WTC11 (cell line): ENCODE data around the gene UQCRQ. TPM values are rescaled to one million over a fixed set of nuclear protein-coding genes. Genes with fewer than 3 reads are reported as not detected.

Source experiments
- ATAC-seq: fragments of 200-7000 bp; cut with Tn5 transposase; 2 replicates; pipeline ENCODE4 v1.10.0; 2021; ENCODE audit warnings: mild to moderate bottlenecking, moderate library complexity
- CTCF ChIA-PET: fragments of 300-600 bp; sonication (Branson Sonifier 250); formaldehyde crosslinking; loops from one replicate; lab custom pipeline; 2021; ENCODE audit warnings: antibody characterized with exemption; lab: Charles Lee
- POLR2A ChIA-PET: fragments of 350-600 bp; sonication (Branson Sonifier 250); formaldehyde crosslinking; loops from one replicate; lab custom pipeline; 2021; ENCODE audit warnings: antibody characterized with exemption; lab: Charles Lee
- DNase-seq: peaks from one replicate; pipeline ENCODE4 v3.0.0; 2021; ENCODE audit warnings: low spot score
- H3K27ac Mint-ChIP-seq: 2 replicates; pipeline ENCODE4 v1.8.0; 2021; ENCODE audit warnings: mixed read lengths
- H3K27me3 Mint-ChIP-seq: 2 replicates; pipeline ENCODE4 v1.8.0; 2021; ENCODE audit warnings: low read depth, mild to moderate bottlenecking, moderate library complexity, mixed read lengths
- H3K36me3 Mint-ChIP-seq: 2 replicates; pipeline ENCODE4 v1.8.0; 2021; ENCODE audit warnings: mixed read lengths
- H3K4me1 Mint-ChIP-seq: 2 replicates; pipeline ENCODE4 v1.8.0; 2022; ENCODE audit warnings: mixed read lengths
- H3K4me3 Mint-ChIP-seq: 2 replicates; pipeline ENCODE4 v1.8.0; 2021; ENCODE audit warnings: mild to moderate bottlenecking, moderate library complexity, mixed read lengths
- H3K9me3 Mint-ChIP-seq: 2 replicates; pipeline ENCODE4 v1.8.0; 2021; ENCODE audit warnings: mixed read lengths
- ETV6 ChIP-seq: sonication (generic); formaldehyde crosslinking; IDR thresholded peaks from 2 replicates; pipeline ENCODE4 v1.8.1; 2022; ENCODE audit warnings: mild to moderate bottlenecking, missing genetic modification reagents
- FOXP1 ChIP-seq: sonication (generic); formaldehyde crosslinking; IDR thresholded peaks from 2 replicates; pipeline ENCODE4 v1.8.0; 2022; ENCODE audit warnings: missing genetic modification reagents, mild to moderate bottlenecking, moderate library complexity, borderline replicate concordance
- GRHL2 ChIP-seq: fragments of 250-450 bp; sonication (Bioruptor Pico); IDR thresholded peaks from 2 replicates; pipeline ENCODE4 v1.8.0; 2022; ENCODE audit warnings: mild to moderate bottlenecking, moderate library complexity; ENCODE audit not compliant: insufficient replicate concordance, severe bottlenecking
- JAZF1 ChIP-seq: fragments of 250-450 bp; sonication (Bioruptor Pico); IDR thresholded peaks from 2 replicates; pipeline ENCODE4 v1.9.0; 2021; ENCODE audit warnings: moderate library complexity, mild to moderate bottlenecking, inconsistent platforms
- KAT7 ChIP-seq: sonication (generic); formaldehyde crosslinking; IDR thresholded peaks from 2 replicates; pipeline ENCODE4 v1.8.1; 2023; ENCODE audit warnings: missing genetic modification reagents, mild to moderate bottlenecking, borderline replicate concordance
- NFATC4 ChIP-seq: fragments of 250-450 bp; sonication (Bioruptor Pico); IDR thresholded peaks from 2 replicates; pipeline ENCODE4 v1.9.0; 2021; ENCODE audit warnings: mild to moderate bottlenecking
- NFE2L1 ChIP-seq: sonication (generic); formaldehyde crosslinking; IDR thresholded peaks from 2 replicates; pipeline ENCODE4 v1.8.1; 2023; ENCODE audit warnings: missing genetic modification reagents
- NR1H2 ChIP-seq: sonication (generic); formaldehyde crosslinking; IDR thresholded peaks from 2 replicates; pipeline ENCODE4 v1.9.0; 2021; ENCODE audit warnings: mild to moderate bottlenecking, moderate library complexity, missing genetic modification reagents
- NR2C2 ChIP-seq: sonication (generic); formaldehyde crosslinking; IDR thresholded peaks from 2 replicates; pipeline ENCODE4 v1.8.0; 2022; ENCODE audit warnings: mild to moderate bottlenecking, missing genetic modification reagents
- NR3C1 ChIP-seq: sonication (generic); formaldehyde crosslinking; conservative IDR thresholded peaks from 2 replicates; pipeline ENCODE4 v1.8.1; 2023; ENCODE audit warnings: low read depth, mild to moderate bottlenecking, missing genetic modification reagents
- TP53 ChIP-seq: sonication (generic); formaldehyde crosslinking; IDR thresholded peaks from 2 replicates; pipeline ENCODE4 v1.8.1; 2023; ENCODE audit warnings: mild to moderate bottlenecking, missing genetic modification reagents
- ZBTB21 ChIP-seq: sonication (generic); formaldehyde crosslinking; IDR thresholded peaks from 2 replicates; pipeline ENCODE4 v1.8.1; 2023; ENCODE audit warnings: mild to moderate bottlenecking, missing genetic modification reagents, borderline replicate concordance
- ZNF121 ChIP-seq: sonication (generic); formaldehyde crosslinking; IDR thresholded peaks from 2 replicates; pipeline ENCODE4 v1.8.0; 2023; ENCODE audit warnings: missing genetic modification reagents
- ZNF317 ChIP-seq: sonication (generic); formaldehyde crosslinking; IDR thresholded peaks from 2 replicates; pipeline ENCODE4 v1.8.1; 2023; ENCODE audit warnings: low read depth, mild to moderate bottlenecking, moderate library complexity, missing genetic modification reagents, borderline replicate concordance
- total RNA-seq: library from RNA; stranded (reverse); gene quantifications from 3 replicates; pipeline ENCODE4 v1.2.3, GENCODE V29; 2021
- TF ChIP-seq, protein P1 (sequence below): sonication (generic); formaldehyde crosslinking; IDR thresholded peaks from 2 replicates; pipeline ENCODE4 v1.8.1; 2023; ENCODE audit warnings: mild to moderate bottlenecking, moderate library complexity, missing genetic modification reagents
- TF ChIP-seq, protein P2 (sequence below): sonication (generic); formaldehyde crosslinking; IDR thresholded peaks from 2 replicates; pipeline ENCODE4 v1.8.1; 2023; ENCODE audit warnings: mild to moderate bottlenecking, missing genetic modification reagents, borderline replicate concordance
- TF ChIP-seq, protein P3 (sequence below): fragments of 250-450 bp; sonication (Bioruptor Pico); IDR thresholded peaks from 2 replicates; pipeline ENCODE4 v1.8.0; 2021; ENCODE audit warnings: mild to moderate bottlenecking
- TF ChIP-seq, protein P4 (sequence below): sonication (generic); formaldehyde crosslinking; IDR thresholded peaks from 2 replicates; pipeline ENCODE4 v1.8.0; 2023; ENCODE audit warnings: missing genetic modification reagents
- TF ChIP-seq, protein P5 (sequence below): sonication (generic); formaldehyde crosslinking; IDR thresholded peaks from 2 replicates; pipeline ENCODE4 v1.8.1; 2023; ENCODE audit warnings: mild to moderate bottlenecking, missing genetic modification reagents
- TF ChIP-seq, protein P6 (sequence below): sonication (generic); formaldehyde crosslinking; IDR thresholded peaks from 2 replicates; pipeline ENCODE4 v1.8.1; 2022; ENCODE audit warnings: low read depth, missing genetic modification reagents, borderline replicate concordance

UQCRQ gene
- total RNA-seq, 1 experiment from 2014 or later = 256 TPM

DNA sequence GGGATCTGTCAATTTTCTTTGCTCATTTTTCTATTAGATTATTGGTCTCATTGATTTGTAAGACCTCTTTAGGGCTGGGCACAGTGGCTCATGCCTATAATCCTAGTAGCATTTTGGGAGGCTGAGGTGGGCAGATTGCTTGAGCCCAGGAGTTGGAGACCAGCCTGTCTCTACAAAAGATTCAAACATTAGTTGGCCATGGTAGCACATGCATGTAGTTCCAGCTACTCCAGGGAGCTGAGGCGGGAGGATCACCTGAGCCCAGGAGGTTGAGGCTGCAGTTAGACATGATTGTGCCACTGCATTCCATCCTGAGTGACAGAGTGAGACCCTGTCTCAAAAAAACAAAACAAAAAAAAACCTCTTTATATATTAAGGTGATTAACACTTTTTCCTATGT, 29.6 kb upstream of the UQCRQ start:
- no peak for ATAC-seq
- CTCF ChIA-PET = interaction anchor here (2.1 kb wide), 1 partner anchor 17 kb away, joined by 5 read pairs; no protein-coding TSS in a partner anchor

More for the DNA sequence above, 29.6 kb upstream of the UQCRQ start:
- no peak for TF ChIP-seq NR3C1 (CRISPR knock-in tag)
- TF ChIP-seq, protein P1, sequence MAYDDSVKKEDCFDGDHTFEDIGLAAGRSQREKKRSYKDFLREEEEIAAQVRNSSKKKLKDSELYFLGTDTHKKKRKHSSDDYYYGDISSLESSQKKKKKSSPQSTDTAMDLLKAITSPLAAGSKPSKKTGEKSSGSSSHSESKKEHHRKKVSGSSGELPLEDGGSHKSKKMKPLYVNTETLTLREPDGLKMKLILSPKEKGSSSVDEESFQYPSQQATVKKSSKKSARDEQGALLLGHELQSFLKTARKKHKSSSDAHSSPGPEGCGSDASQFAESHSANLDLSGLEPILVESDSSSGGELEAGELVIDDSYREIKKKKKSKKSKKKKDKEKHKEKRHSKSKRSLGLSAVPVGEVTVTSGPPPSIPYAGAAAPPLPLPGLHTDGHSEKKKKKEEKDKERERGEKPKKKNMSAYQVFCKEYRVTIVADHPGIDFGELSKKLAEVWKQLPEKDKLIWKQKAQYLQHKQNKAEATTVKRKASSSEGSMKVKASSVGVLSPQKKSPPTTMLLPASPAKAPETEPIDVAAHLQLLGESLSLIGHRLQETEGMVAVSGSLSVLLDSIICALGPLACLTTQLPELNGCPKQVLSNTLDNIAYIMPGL (CRISPR knock-in tag) = no peak
- TF ChIP-seq, protein P2, sequence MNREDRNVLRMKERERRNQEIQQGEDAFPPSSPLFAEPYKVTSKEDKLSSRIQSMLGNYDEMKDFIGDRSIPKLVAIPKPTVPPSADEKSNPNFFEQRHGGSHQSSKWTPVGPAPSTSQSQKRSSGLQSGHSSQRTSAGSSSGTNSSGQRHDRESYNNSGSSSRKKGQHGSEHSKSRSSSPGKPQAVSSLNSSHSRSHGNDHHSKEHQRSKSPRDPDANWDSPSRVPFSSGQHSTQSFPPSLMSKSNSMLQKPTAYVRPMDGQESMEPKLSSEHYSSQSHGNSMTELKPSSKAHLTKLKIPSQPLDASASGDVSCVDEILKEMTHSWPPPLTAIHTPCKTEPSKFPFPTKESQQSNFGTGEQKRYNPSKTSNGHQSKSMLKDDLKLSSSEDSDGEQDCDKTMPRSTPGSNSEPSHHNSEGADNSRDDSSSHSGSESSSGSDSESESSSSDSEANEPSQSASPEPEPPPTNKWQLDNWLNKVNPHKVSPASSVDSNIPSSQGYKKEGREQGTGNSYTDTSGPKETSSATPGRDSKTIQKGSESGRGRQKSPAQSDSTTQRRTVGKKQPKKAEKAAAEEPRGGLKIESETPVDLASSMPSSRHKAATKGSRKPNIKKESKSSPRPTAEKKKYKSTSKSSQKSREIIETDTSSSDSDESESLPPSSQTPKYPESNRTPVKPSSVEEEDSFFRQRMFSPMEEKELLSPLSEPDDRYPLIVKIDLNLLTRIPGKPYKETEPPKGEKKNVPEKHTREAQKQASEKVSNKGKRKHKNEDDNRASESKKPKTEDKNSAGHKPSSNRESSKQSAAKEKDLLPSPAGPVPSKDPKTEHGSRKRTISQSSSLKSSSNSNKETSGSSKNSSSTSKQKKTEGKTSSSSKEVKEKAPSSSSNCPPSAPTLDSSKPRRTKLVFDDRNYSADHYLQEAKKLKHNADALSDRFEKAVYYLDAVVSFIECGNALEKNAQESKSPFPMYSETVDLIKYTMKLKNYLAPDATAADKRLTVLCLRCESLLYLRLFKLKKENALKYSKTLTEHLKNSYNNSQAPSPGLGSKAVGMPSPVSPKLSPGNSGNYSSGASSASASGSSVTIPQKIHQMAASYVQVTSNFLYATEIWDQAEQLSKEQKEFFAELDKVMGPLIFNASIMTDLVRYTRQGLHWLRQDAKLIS (CRISPR knock-in tag) = no peak
- TF ChIP-seq NR2C2 (CRISPR knock-in tag) = no peak
- no peak for TF ChIP-seq ZNF317 (CRISPR knock-in tag)
- no peak for TF ChIP-seq GRHL2 (CRISPR knock-in tag)
- TF ChIP-seq ZNF121 (CRISPR knock-in tag) = no peak
- no peak for TF ChIP-seq NFATC4 (CRISPR knock-in tag)
- TF ChIP-seq KAT7 (CRISPR knock-in tag) = no peak
- no peak for TF ChIP-seq FOXP1 (CRISPR knock-in tag)
- TF ChIP-seq, protein P3, sequence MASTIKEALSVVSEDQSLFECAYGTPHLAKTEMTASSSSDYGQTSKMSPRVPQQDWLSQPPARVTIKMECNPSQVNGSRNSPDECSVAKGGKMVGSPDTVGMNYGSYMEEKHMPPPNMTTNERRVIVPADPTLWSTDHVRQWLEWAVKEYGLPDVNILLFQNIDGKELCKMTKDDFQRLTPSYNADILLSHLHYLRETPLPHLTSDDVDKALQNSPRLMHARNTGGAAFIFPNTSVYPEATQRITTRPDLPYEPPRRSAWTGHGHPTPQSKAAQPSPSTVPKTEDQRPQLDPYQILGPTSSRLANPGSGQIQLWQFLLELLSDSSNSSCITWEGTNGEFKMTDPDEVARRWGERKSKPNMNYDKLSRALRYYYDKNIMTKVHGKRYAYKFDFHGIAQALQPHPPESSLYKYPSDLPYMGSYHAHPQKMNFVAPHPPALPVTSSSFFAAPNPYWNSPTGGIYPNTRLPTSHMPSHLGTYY (CRISPR knock-in tag) = no peak
- TF ChIP-seq JAZF1 (CRISPR knock-in tag) = no peak
- TF ChIP-seq, protein P4, sequence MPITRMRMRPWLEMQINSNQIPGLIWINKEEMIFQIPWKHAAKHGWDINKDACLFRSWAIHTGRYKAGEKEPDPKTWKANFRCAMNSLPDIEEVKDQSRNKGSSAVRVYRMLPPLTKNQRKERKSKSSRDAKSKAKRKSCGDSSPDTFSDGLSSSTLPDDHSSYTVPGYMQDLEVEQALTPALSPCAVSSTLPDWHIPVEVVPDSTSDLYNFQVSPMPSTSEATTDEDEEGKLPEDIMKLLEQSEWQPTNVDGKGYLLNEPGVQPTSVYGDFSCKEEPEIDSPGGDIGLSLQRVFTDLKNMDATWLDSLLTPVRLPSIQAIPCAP = no peak
- no peak for TF ChIP-seq ETV6
- TF ChIP-seq, protein P5, sequence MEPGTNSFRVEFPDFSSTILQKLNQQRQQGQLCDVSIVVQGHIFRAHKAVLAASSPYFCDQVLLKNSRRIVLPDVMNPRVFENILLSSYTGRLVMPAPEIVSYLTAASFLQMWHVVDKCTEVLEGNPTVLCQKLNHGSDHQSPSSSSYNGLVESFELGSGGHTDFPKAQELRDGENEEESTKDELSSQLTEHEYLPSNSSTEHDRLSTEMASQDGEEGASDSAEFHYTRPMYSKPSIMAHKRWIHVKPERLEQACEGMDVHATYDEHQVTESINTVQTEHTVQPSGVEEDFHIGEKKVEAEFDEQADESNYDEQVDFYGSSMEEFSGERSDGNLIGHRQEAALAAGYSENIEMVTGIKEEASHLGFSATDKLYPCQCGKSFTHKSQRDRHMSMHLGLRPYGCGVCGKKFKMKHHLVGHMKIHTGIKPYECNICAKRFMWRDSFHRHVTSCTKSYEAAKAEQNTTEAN (CRISPR knock-in tag) = no peak
- no peak for TF ChIP-seq NFE2L1
- no peak for TF ChIP-seq TP53 (CRISPR knock-in tag)
- TF ChIP-seq ZBTB21 (CRISPR knock-in tag) = no peak
- TF ChIP-seq, protein P6, sequence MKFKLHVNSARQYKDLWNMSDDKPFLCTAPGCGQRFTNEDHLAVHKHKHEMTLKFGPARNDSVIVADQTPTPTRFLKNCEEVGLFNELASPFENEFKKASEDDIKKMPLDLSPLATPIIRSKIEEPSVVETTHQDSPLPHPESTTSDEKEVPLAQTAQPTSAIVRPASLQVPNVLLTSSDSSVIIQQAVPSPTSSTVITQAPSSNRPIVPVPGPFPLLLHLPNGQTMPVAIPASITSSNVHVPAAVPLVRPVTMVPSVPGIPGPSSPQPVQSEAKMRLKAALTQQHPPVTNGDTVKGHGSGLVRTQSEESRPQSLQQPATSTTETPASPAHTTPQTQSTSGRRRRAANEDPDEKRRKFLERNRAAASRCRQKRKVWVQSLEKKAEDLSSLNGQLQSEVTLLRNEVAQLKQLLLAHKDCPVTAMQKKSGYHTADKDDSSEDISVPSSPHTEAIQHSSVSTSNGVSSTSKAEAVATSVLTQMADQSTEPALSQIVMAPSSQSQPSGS = no peak
- no peak for TF ChIP-seq NR1H2 (CRISPR knock-in tag)
- Mint-ChIP-seq H3K36me3 (no peaks in the 10 kb centered on the region), H3K4me3 (no peak overlapping the region), H3K9me3 (no peaks in the 10 kb centered on the region), H3K27ac (no peak overlapping the region), H3K4me1 (no peaks in the 10 kb centered on the region), H3K27me3 (peaks cover 19% of the 10 kb centered on the region)
- DNase-seq = no peak
- POLR2A ChIA-PET = no interaction called here
